ENCODE data around the gene HNRNPA0. TPM values are rescaled to one million over a fixed set of nuclear protein-coding genes. Genes with fewer than 3 reads are reported as not detected.

Gene HNRNPA0
- total and polyA plus RNA-seq, 9 of the 15 experiments (the other 6 are each of a cell fraction or from before 2014, with no cell fraction given), result 5.0 to 33.3 (median 10.7) TPM

GRCh38 chr5:137710086-137710485 is 44.1 kb downstream of the HNRNPA0 start (continued):
- no peak for TF ChIP-seq CHD7 (IDR thresholded peaks at IDR 0.05; ENCODE audit: low read depth, low read length)
- no peak for TF ChIP-seq ZNF75A (CRISPR knock-in tag; IDR thresholded peaks at IDR 0.05)
- no peak for TF ChIP-seq ZNF324 (CRISPR knock-in tag; IDR thresholded peaks at IDR 0.05)
- TF ChIP-seq DLX4 (CRISPR knock-in tag; IDR thresholded peaks at IDR 0.05), result no peak
- no peak for TF ChIP-seq KAT7 (CRISPR knock-in tag; IDR thresholded peaks at IDR 0.05; ENCODE audit: borderline replicate concordance)
- TF ChIP-seq TCF3 (CRISPR knock-in tag; IDR thresholded peaks at IDR 0.05), result no peak
- no peak for TF ChIP-seq MTA1 (IDR thresholded peaks at IDR 0.05; ENCODE audit: borderline replicate concordance)
- no peak for TF ChIP-seq PHTF2 (CRISPR knock-in tag; IDR thresholded peaks at IDR 0.05)
- TF ChIP-seq THAP12 (CRISPR knock-in tag; IDR thresholded peaks at IDR 0.05), result no peak

All from K562 (cell line).